Measurements from ENCODE around the gene CATSPER3. TPM values are rescaled to one million over a fixed set of nuclear protein-coding genes. Genes with fewer than 3 reads are reported as not detected.

CATSPER3 gene
- total RNA-seq, 1 donor from 2014 or later: 0.39 TPM

DNA sequence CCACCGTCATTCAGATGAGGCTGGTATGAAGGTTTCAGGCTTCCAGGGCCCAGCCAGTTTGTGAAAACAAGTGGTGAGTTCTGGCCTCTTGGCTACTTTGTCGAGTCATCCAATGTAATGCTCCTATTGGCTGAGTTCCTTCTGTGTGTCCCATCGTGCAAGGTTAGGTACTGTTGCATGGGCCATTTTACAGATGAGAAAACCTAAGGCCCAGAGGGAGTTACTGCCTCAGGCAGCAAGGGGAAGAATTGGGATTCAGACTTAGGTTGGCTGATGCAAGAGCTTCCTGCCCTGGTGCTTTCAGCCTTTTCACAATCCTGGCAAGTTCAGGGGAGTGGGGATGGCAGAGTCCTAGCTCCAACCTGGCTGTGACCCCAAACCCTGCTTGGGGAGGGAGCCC, 83.7 kb downstream of the CATSPER3 start:
- no peak for DNase-seq (ENCODE audit: low read depth)

DNA sequence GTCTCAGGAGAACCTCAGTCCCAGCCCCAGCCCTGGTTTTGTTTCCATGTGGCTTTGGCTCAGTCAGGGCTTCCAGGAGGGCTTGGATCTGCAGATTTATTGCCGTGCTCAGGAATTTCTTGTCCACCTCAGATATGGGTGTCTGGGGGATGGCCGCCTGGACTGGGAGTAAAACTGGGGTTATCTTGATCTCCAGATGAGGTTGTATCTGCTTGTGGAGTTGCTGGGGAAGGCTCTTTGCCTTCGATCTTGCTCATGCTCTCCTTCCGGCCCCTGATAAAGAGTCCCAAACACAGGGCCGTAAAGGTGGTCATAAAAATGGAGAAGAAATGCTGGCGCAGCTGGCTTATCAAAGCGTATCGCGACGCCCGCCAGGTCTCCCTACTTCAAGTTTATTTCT, 84.2 kb downstream of the CATSPER3 start:
- H3K4me3 Mint-ChIP-seq (ENCODE audit: unreplicated experiment): no peak overlapping the region
- no peak for FAIRE-seq
- Histone ChIP-seq H3K36me3 (ENCODE audit: insufficient read depth, low read length) (no peaks in the 10 kb centered on the region), H2AFZ (ENCODE audit: low read depth, low read length) (no peak overlapping the region), H3K27ac (ENCODE audit: low read depth, low read length) (no peak overlapping the region), H3K9ac (ENCODE audit: low read length) (no peak overlapping the region), H3K9me3 (ENCODE audit: insufficient read depth, low read depth, low read length) (no peaks in the 10 kb centered on the region), H3K4me1 (ENCODE audit: insufficient read depth, low read length) (no peaks in the 10 kb centered on the region), H3K79me2 (ENCODE audit: insufficient read depth, low read length) (no peaks in the 10 kb centered on the region), H3K4me3 (ENCODE audit: insufficient read depth, low read depth, low read length) (no peak overlapping the region), H3K27me3 (ENCODE audit: insufficient read depth, low read length) (peaks cover 63% of the 10 kb centered on the region), H3K4me2 (ENCODE audit: low read length) (no peak overlapping the region), H4K20me1 (ENCODE audit: insufficient read depth, low read length) (no peaks in the 10 kb centered on the region)
- no peak for TF ChIP-seq EZH2 (IDR thresholded peaks at IDR 0.05; ENCODE audit: insufficient read depth, low read length)
- TF ChIP-seq, protein P1, sequence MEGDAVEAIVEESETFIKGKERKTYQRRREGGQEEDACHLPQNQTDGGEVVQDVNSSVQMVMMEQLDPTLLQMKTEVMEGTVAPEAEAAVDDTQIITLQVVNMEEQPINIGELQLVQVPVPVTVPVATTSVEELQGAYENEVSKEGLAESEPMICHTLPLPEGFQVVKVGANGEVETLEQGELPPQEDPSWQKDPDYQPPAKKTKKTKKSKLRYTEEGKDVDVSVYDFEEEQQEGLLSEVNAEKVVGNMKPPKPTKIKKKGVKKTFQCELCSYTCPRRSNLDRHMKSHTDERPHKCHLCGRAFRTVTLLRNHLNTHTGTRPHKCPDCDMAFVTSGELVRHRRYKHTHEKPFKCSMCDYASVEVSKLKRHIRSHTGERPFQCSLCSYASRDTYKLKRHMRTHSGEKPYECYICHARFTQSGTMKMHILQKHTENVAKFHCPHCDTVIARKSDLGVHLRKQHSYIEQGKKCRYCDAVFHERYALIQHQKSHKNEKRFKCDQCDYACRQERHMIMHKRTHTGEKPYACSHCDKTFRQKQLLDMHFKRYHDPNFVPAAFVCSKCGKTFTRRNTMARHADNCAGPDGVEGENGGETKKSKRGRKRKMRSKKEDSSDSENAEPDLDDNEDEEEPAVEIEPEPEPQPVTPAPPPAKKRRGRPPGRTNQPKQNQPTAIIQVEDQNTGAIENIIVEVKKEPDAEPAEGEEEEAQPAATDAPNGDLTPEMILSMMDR (IDR thresholded peaks at IDR 0.05; ENCODE audit: insufficient read depth, low read depth, low read length): no peak
- peaks cover 10% of the 10 kb centered on the region for H3K9me3 Mint-ChIP-seq (ENCODE audit: unreplicated experiment)
- no peaks in the 10 kb centered on the region for H3K36me3 Mint-ChIP-seq (ENCODE audit: low read depth, unreplicated experiment)
- peaks cover 95% of the 10 kb centered on the region for H3K27me3 Mint-ChIP-seq (ENCODE audit: low read depth, unreplicated experiment)
- no peaks in the 10 kb centered on the region for H3K4me1 Mint-ChIP-seq (ENCODE audit: low read depth, unreplicated experiment)
- no peak for DNase-seq (ENCODE audit: low read depth)
- H3K27ac Mint-ChIP-seq (ENCODE audit: unreplicated experiment): no peak overlapping the region

More for the DNA sequence above, 83.7 kb downstream of the CATSPER3 start:
- Mint-ChIP-seq H3K9me3 (ENCODE audit: unreplicated experiment) (peaks cover 10% of the 10 kb centered on the region), H3K4me3 (ENCODE audit: unreplicated experiment) (no peak overlapping the region), H3K4me1 (ENCODE audit: low read depth, unreplicated experiment) (no peaks in the 10 kb centered on the region), H3K27me3 (ENCODE audit: low read depth, unreplicated experiment) (peaks cover 95% of the 10 kb centered on the region), H3K36me3 (ENCODE audit: low read depth, unreplicated experiment) (no peaks in the 10 kb centered on the region), H3K27ac (ENCODE audit: unreplicated experiment) (no peak overlapping the region)
- H3K4me2 ChIP-seq (ENCODE audit: low read length): no peak overlapping the region
- peaks cover 66% of the 10 kb centered on the region for H3K27me3 ChIP-seq (ENCODE audit: insufficient read depth, low read length)
- TF ChIP-seq EZH2 (IDR thresholded peaks at IDR 0.05; ENCODE audit: insufficient read depth, low read length): no peak
- TF ChIP-seq, protein P1 (IDR thresholded peaks at IDR 0.05; ENCODE audit: insufficient read depth, low read depth, low read length): no peak
- no peaks in the 10 kb centered on the region for H3K36me3 ChIP-seq (ENCODE audit: insufficient read depth, low read length)
- H4K20me1 ChIP-seq (ENCODE audit: insufficient read depth, low read length): no peaks in the 10 kb centered on the region
- no peak overlapping the region for H2AFZ ChIP-seq (ENCODE audit: low read depth, low read length)
- H3K4me3 ChIP-seq (ENCODE audit: insufficient read depth, low read depth, low read length): no peak overlapping the region
- no peaks in the 10 kb centered on the region for H3K9me3 ChIP-seq (ENCODE audit: insufficient read depth, low read depth, low read length)
- no peak overlapping the region for H3K27ac ChIP-seq (ENCODE audit: low read depth, low read length)
- H3K9ac ChIP-seq (ENCODE audit: low read length): no peak overlapping the region
- FAIRE-seq: no peak
- H3K4me1 ChIP-seq (ENCODE audit: insufficient read depth, low read length): no peaks in the 10 kb centered on the region
- H3K79me2 ChIP-seq (ENCODE audit: insufficient read depth, low read length): no peaks in the 10 kb centered on the region

DNA sequence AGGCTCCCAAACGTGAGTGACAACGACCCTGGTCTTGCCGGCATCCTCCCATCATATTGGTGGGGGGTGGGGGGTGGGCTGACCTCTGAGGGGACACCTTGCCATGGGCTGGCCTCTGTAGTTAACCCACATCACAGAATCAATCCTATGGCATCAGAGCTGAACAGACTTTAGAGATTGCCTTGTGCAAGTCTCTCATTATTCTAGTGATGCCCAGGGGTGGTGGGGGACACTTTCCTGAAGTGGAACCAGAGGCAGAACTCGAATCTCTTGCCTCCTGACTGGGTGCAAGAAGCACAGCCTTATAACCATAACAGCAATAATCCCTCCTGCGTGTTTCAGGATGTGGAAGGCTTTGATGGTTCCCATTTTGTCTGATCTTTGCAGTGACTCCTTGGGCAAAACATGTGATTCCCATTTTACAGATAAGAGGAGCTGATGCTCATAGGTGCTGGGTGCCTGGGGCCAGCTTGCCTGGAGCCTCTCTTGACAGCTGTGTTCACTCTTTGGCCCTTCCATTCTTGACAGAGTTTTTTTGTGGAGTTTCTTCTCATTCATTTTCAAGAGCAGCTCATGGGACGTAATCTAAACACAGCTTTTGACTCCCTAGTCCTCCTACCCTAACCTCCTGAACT, 84.9 kb downstream of the CATSPER3 start:
- H3K4me3 ChIP-seq (ENCODE audit: insufficient read depth, low read depth, low read length): no peak overlapping the region
- Mint-ChIP-seq H3K4me3 (ENCODE audit: unreplicated experiment) (no peak overlapping the region), H3K27me3 (ENCODE audit: low read depth, unreplicated experiment) (peaks cover 95% of the 10 kb centered on the region), H3K36me3 (ENCODE audit: low read depth, unreplicated experiment) (no peaks in the 10 kb centered on the region), H3K9me3 (ENCODE audit: unreplicated experiment) (peaks cover 10% of the 10 kb centered on the region), H3K4me1 (ENCODE audit: low read depth, unreplicated experiment) (no peaks in the 10 kb centered on the region), H3K27ac (ENCODE audit: unreplicated experiment) (no peak overlapping the region)
- H4K20me1 ChIP-seq (ENCODE audit: insufficient read depth, low read length): no peaks in the 10 kb centered on the region
- no peak overlapping the region for H3K9ac ChIP-seq (ENCODE audit: low read length)
- FAIRE-seq (no peak), DNase-seq (ENCODE audit: low read depth) (no peak)
- peaks cover 58% of the 10 kb centered on the region for H3K27me3 ChIP-seq (ENCODE audit: insufficient read depth, low read length)
- H3K36me3 ChIP-seq (ENCODE audit: insufficient read depth, low read length): no peaks in the 10 kb centered on the region
- H3K4me2 ChIP-seq (ENCODE audit: low read length): no peak overlapping the region
- TF ChIP-seq, protein P1 (IDR thresholded peaks at IDR 0.05; ENCODE audit: insufficient read depth, low read depth, low read length): no peak
- no peak for TF ChIP-seq EZH2 (IDR thresholded peaks at IDR 0.05; ENCODE audit: insufficient read depth, low read length)
- no peaks in the 10 kb centered on the region for H3K4me1 ChIP-seq (ENCODE audit: insufficient read depth, low read length)
- H3K79me2 ChIP-seq (ENCODE audit: insufficient read depth, low read length): no peaks in the 10 kb centered on the region
- no peak overlapping the region for H3K27ac ChIP-seq (ENCODE audit: low read depth, low read length)
- no peaks in the 10 kb centered on the region for H3K9me3 ChIP-seq (ENCODE audit: insufficient read depth, low read depth, low read length)
- H2AFZ ChIP-seq (ENCODE audit: low read depth, low read length): no peak overlapping the region

All from astrocyte (in vitro differentiated cells and primary cell).